MM.1S (cell line): ENCODE measurements around the gene RARG.

Experiments
- EZH2 ChIP-seq: fragments of 300-600 bp; sonication (generic); optimal IDR thresholded peaks from 2 replicates; pipeline ENCODE3; 2017; ENCODE audit warnings: low read depth, mild to moderate bottlenecking, antibody characterized with exemption, low read length, mixed read lengths
- EZH2phosphoT487 ChIP-seq: fragments of 300-600 bp; sonication (generic); IDR thresholded peaks from 2 replicates; pipeline ENCODE4 v1.6.1; 2018; ENCODE audit warnings: antibody characterized with exemption, low read length
- TF ChIP-seq, protein P1 (sequence below): fragments of 300-600 bp; sonication (generic); IDR thresholded peaks from 2 replicates; pipeline ENCODE4 v1.5.1; 2016; ENCODE audit warnings: antibody characterized with exemption, low read length, mixed read lengths

DNA sequence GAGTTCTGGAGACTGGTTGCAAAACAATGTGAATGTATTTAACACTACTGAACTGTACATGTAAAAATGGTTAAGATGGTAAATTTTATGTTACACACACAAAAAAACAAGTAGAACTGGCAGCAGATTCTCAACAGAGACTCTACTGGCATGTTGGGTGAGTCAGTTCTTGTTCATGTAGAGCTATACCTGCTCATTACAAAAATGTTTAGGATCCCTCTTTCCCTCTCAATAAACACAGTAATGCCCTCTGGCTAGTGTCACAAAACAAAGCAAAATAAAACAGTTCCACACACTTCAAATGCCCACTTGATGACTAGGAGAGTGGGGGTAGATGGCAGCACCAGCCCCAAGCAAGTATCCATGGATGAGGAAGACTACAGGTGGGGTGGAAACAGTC is 65.2 kb downstream of the RARG start:
- TF ChIP-seq EZH2: no peak
- TF ChIP-seq, protein P1, sequence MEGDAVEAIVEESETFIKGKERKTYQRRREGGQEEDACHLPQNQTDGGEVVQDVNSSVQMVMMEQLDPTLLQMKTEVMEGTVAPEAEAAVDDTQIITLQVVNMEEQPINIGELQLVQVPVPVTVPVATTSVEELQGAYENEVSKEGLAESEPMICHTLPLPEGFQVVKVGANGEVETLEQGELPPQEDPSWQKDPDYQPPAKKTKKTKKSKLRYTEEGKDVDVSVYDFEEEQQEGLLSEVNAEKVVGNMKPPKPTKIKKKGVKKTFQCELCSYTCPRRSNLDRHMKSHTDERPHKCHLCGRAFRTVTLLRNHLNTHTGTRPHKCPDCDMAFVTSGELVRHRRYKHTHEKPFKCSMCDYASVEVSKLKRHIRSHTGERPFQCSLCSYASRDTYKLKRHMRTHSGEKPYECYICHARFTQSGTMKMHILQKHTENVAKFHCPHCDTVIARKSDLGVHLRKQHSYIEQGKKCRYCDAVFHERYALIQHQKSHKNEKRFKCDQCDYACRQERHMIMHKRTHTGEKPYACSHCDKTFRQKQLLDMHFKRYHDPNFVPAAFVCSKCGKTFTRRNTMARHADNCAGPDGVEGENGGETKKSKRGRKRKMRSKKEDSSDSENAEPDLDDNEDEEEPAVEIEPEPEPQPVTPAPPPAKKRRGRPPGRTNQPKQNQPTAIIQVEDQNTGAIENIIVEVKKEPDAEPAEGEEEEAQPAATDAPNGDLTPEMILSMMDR: no peak
- no peak for TF ChIP-seq EZH2phosphoT487
